ENCODE results near the gene FOXP1.
A peak's percentile ranks its signal among the peaks of the same experiment; 100 is the strongest.

FOXP1 gene

DNA sequence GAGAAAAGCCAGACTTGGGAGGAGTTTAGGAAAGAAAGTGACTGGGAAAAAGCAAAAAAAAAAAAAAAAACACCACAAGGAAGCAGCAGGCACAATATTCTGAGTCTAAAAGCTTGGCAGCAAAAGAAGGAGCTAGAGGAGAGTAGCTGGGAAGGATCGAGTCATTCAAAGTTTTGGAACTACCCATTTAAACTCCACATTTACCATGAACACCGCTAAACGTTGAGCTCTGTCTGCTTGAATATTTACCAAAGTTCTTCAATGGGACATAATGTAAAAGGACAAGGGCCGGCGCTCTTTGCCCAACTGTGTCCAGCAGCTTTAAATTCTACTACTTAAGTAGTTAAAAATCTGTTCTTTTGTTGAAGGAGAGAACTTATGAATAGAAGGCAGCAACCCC is 481.9 kb downstream of the FOXP1 start (continued):
- TF ChIP-seq, protein P1, sequence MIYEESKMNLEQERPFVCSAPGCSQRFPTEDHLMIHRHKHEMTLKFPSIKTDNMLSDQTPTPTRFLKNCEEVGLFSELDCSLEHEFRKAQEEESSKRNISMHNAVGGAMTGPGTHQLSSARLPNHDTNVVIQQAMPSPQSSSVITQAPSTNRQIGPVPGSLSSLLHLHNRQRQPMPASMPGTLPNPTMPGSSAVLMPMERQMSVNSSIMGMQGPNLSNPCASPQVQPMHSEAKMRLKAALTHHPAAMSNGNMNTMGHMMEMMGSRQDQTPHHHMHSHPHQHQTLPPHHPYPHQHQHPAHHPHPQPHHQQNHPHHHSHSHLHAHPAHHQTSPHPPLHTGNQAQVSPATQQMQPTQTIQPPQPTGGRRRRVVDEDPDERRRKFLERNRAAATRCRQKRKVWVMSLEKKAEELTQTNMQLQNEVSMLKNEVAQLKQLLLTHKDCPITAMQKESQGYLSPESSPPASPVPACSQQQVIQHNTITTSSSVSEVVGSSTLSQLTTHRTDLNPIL (CRISPR knock-in tag; IDR thresholded peaks at IDR 0.05; ENCODE audit: low read depth) = no peak
- TF ChIP-seq ZFP30 (CRISPR knock-in tag; IDR thresholded peaks at IDR 0.05) (no peak), TOX (CRISPR knock-in tag; IDR thresholded peaks at IDR 0.05; ENCODE audit: borderline replicate concordance) (no peak), CSDC2 (CRISPR knock-in tag; IDR thresholded peaks at IDR 0.05) (no peak)

DNA sequence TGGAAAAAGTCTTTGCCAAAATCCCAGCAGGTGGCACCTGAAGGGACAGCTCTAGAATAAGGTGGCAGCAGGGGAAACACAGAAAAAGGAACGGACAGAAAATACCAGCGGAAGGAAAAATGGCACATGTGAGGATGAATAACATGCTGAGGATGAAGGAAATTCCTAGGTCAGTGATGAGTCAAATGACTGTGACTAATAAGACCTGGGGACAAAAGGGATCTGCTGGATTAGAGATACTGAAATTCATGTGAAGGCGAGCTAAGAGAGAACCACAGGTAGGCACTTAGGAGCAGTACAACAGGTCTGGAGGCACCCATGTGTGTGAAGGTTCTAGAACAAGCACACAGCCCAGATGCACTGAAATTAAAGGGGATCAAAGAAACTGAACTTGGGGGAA is 482.5 kb downstream of the FOXP1 start:
- TF ChIP-seq, protein P1 (CRISPR knock-in tag; IDR thresholded peaks at IDR 0.05; ENCODE audit: low read depth) = no peak
- TF ChIP-seq TCF4 (CRISPR knock-in tag; IDR thresholded peaks at IDR 0.05; ENCODE audit: borderline replicate concordance) = no peak
- TF ChIP-seq, protein P2, sequence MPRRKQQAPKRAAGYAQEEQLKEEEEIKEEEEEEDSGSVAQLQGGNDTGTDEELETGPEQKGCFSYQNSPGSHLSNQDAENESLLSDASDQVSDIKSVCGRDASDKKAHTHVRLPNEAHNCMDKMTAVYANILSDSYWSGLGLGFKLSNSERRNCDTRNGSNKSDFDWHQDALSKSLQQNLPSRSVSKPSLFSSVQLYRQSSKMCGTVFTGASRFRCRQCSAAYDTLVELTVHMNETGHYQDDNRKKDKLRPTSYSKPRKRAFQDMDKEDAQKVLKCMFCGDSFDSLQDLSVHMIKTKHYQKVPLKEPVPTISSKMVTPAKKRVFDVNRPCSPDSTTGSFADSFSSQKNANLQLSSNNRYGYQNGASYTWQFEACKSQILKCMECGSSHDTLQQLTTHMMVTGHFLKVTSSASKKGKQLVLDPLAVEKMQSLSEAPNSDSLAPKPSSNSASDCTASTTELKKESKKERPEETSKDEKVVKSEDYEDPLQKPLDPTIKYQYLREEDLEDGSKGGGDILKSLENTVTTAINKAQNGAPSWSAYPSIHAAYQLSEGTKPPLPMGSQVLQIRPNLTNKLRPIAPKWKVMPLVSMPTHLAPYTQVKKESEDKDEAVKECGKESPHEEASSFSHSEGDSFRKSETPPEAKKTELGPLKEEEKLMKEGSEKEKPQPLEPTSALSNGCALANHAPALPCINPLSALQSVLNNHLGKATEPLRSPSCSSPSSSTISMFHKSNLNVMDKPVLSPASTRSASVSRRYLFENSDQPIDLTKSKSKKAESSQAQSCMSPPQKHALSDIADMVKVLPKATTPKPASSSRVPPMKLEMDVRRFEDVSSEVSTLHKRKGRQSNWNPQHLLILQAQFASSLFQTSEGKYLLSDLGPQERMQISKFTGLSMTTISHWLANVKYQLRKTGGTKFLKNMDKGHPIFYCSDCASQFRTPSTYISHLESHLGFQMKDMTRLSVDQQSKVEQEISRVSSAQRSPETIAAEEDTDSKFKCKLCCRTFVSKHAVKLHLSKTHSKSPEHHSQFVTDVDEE (CRISPR knock-in tag; IDR thresholded peaks at IDR 0.05) = no peak
- no peak for TF ChIP-seq ZC3H10 (CRISPR knock-in tag; IDR thresholded peaks at IDR 0.05)
- no peak for TF ChIP-seq OSR1 (CRISPR knock-in tag; IDR thresholded peaks at IDR 0.05)
- no peak for TF ChIP-seq ISL1 (CRISPR knock-in tag; IDR thresholded peaks at IDR 0.05)
- ATAC-seq = no peak

DNA sequence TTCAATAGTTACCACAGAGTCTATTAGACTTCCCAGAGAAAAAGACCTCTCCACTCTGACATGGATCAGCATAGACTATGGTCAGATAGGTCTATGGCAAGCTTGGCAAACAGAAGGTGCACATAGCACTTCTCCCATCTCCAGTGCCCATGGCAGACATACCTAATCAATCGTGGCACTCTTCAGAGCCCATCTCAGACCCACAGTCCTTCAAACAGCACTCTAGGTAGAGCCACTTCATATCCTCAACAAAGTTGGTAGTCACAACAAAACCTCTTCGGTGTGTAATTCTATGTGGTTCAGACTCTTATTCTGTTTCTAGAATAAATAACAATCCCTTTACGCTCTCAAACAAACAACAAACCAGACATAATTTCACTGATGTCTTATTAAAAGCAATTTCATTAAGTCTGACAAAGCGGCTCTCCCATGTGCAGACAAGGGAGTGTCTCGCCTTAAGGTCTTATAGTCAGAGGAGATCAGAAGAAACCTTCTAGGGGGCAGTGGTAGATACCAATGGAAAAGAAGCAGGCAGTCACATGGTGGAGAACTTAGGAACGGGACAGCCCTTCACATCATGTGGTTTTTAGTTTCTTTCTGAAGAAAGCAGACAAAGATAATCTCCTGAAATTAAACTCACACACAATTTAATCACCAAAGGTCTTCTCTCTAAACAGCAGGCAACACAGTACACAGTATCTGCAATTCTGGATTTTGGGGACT is 483.4 kb downstream of the FOXP1 start:
- ATAC-seq = no peak
- TF ChIP-seq GLIS3 (CRISPR knock-in tag; IDR thresholded peaks at IDR 0.05) (no peak), OSR1 (CRISPR knock-in tag; IDR thresholded peaks at IDR 0.05) (no peak), ARNTL (CRISPR knock-in tag; IDR thresholded peaks at IDR 0.05; ENCODE audit: borderline replicate concordance, low read depth) (no peak), TCF4 (CRISPR knock-in tag; IDR thresholded peaks at IDR 0.05; ENCODE audit: borderline replicate concordance) (no peak)

DNA sequence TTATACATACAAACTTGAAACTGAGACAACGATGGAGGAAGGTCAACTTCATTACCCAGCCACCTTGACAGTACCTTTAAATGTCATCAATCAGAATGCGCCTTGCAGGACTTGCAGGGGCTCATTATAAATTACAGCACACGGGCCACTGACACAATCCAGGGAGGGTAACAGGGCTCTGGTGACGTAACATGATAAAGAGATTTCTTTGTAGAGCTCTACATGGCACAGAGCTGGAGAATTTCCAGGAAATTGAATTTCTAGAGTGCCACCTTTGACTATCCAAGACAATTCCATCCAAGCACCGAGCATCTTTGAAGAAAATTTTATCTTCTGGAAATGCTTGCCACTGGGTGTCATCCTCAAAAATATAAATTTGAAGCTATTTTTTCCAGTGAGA is 486.0 kb downstream of the FOXP1 start:
- TF ChIP-seq, protein P1 (CRISPR knock-in tag; IDR thresholded peaks at IDR 0.05; ENCODE audit: low read depth) = peak; percentile 53; the same call in 1 of the 2 replicates
- TF ChIP-seq ESRRG (CRISPR knock-in tag; IDR thresholded peaks at IDR 0.05) = no peak
- TF ChIP-seq BACH2 (CRISPR knock-in tag; IDR thresholded peaks at IDR 0.05; ENCODE audit: borderline replicate concordance) = 0 out of 2 replicates have a peak, but pooled peaks have one; percentile 64
- no peak; the same call in 1 of the 2 replicates for TF ChIP-seq GLIS3 (CRISPR knock-in tag; IDR thresholded peaks at IDR 0.05)
- no peak for TF ChIP-seq RARB (CRISPR knock-in tag; IDR thresholded peaks at IDR 0.05)
- TF ChIP-seq SNAI2 (CRISPR knock-in tag; IDR thresholded peaks at IDR 0.05) = no peak
- peak; percentile 59; the same call in 1 of the 2 replicates for TF ChIP-seq TCF4 (CRISPR knock-in tag; IDR thresholded peaks at IDR 0.05; ENCODE audit: borderline replicate concordance)
- TF ChIP-seq, protein P2 (CRISPR knock-in tag; IDR thresholded peaks at IDR 0.05) = peak; percentile 85
- TF ChIP-seq ISL1 (CRISPR knock-in tag; IDR thresholded peaks at IDR 0.05) = 0 out of 2 replicates have a peak, but pooled peaks have one; percentile 12
- TF ChIP-seq, protein P3, sequence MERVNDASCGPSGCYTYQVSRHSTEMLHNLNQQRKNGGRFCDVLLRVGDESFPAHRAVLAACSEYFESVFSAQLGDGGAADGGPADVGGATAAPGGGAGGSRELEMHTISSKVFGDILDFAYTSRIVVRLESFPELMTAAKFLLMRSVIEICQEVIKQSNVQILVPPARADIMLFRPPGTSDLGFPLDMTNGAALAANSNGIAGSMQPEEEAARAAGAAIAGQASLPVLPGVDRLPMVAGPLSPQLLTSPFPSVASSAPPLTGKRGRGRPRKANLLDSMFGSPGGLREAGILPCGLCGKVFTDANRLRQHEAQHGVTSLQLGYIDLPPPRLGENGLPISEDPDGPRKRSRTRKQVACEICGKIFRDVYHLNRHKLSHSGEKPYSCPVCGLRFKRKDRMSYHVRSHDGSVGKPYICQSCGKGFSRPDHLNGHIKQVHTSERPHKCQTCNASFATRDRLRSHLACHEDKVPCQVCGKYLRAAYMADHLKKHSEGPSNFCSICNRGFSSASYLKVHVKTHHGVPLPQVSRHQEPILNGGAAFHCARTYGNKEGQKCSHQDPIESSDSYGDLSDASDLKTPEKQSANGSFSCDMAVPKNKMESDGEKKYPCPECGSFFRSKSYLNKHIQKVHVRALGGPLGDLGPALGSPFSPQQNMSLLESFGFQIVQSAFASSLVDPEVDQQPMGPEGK (CRISPR knock-in tag; IDR thresholded peaks at IDR 0.05; ENCODE audit: borderline replicate concordance) = no peak
- no peak for ATAC-seq

Measured in SK-N-SH treated with all-trans-retinoic acid at 6 μM for 48 hours (cell line).